GM12878 (cell line): ENCODE data around the gene NFATC2. TPM values are rescaled to one million over a fixed set of nuclear protein-coding genes. Genes with fewer than 3 reads are reported as not detected.

Experiments used
- ATAC-seq: fragments of 200-7000 bp; cut with Tn5 transposase; 3 replicates; pipeline ENCODE4 v1.9.1; 2020; ENCODE audit warnings: mild to moderate bottlenecking, moderate library complexity
- BruUV-seq: library from RNA; stranded (reverse); fragments of 400-500 nt; replicated peaks from 2 replicates; lab custom pipeline; 2021; lab: Mats Ljungman, UMichigan
- CTCF ChIA-PET: fragments of 300-600 bp; sonication (Branson Sonifier 250); formaldehyde crosslinking; extraction: SDS; loops from one replicate; lab custom pipeline; 2021; ENCODE audit warnings: inconsistent platforms; lab: Yijun Ruan, JAX
- POLR2A ChIA-PET: fragments of 350-600 bp; formaldehyde crosslinking; extraction: SDS; loops from one replicate; lab custom pipeline; 2021; ENCODE audit warnings: inconsistent platforms; lab: Charles Lee
- RAD21 ChIA-PET: fragments of 300-600 bp; sonication (Branson Sonifier 250); formaldehyde crosslinking; loops from one replicate; lab custom pipeline; 2023; ENCODE audit warnings: antibody characterized with exemption; ENCODE audit not compliant: unreplicated experiment; lab: Charles Lee
- SMC1A ChIA-PET: fragments of 300-600 bp; sonication (Branson Sonifier 250); formaldehyde crosslinking; loops from one replicate; lab custom pipeline; 2023; ENCODE audit not compliant: unreplicated experiment, uncharacterized antibody; lab: Charles Lee
- DNase-seq: peaks from one replicate; pipeline ENCODE4 v3.0.0-alpha.2; 2011; ENCODE audit warnings: low read depth, low spot score
- FAIRE-seq: peaks from 3 replicates; lab custom pipeline; 2011; peaks lifted over from hg19 to GRCh38; lab: Jason Lieb, UNC
- H2AFZ ChIP-seq: 2 replicates; pipeline ENCODE4 v1.6.0; 2011; ENCODE audit warnings: low read depth, low read length, control low read depth; ENCODE audit not compliant: control insufficient read depth
- H3K27ac ChIP-seq: 2 replicates; pipeline ENCODE4 v1.5.1; 2011; ENCODE audit warnings: control low read depth; ENCODE audit not compliant: control insufficient read depth, insufficient read depth
- H3K27me3 ChIP-seq, 2 experiments: replicated peaks in 1 of 2; 2 replicates each; pipeline versions ENCODE4 v1.6.0 to v1.6.1; 2011; ENCODE audit warnings: low read length in 1 of 2; ENCODE audit not compliant: control insufficient read depth in 2 of 2, insufficient read depth in 2 of 2
- H3K36me3 ChIP-seq, 2 experiments: 2 replicates each; pipeline ENCODE4 v1.5.1; 2011; ENCODE audit warnings: low read length in 1 of 2; ENCODE audit not compliant: control insufficient read depth in 2 of 2, insufficient read depth in 2 of 2
- H3K4me1 ChIP-seq: 2 replicates; pipeline ENCODE4 v1.6.1; 2011; ENCODE audit warnings: mild to moderate bottlenecking, low read length, moderate library complexity, mixed read lengths; ENCODE audit not compliant: control insufficient read depth, insufficient read depth
- H3K4me2 ChIP-seq: 2 replicates; pipeline ENCODE4 v1.6.0; 2011; ENCODE audit warnings: control low read depth; ENCODE audit not compliant: control insufficient read depth, insufficient read depth
- H3K4me3 ChIP-seq: fragments of 200-600 bp; sonication (generic); 2 replicates; pipeline ENCODE4 v1.5.1; 2016
- H3K79me2 ChIP-seq: 2 replicates; pipeline ENCODE4 v1.6.0; 2011; ENCODE audit warnings: low read length; ENCODE audit not compliant: control insufficient read depth, insufficient read depth
- H3K9ac ChIP-seq: 2 replicates; pipeline ENCODE4 v1.8.0; 2011; ENCODE audit warnings: low read length, control low read depth, mixed read lengths; ENCODE audit not compliant: control insufficient read depth, insufficient read depth
- H3K9me3 ChIP-seq: replicated peaks from 3 replicates; pipeline ENCODE4 v1.5.1; 2011; ENCODE audit warnings: mild to moderate bottlenecking, low read length; ENCODE audit not compliant: control insufficient read depth, insufficient read depth
- H4K20me1 ChIP-seq: 2 replicates; pipeline ENCODE4 v1.6.0; 2011; ENCODE audit not compliant: control insufficient read depth, insufficient read depth
- BRCA1 ChIP-seq: IDR thresholded peaks from 2 replicates; pipeline ENCODE4 v1.6.1; 2011; ENCODE audit warnings: low read depth, low read length, improper control_type of control experiment
- EGR1 ChIP-seq, 2 experiments: IDR thresholded peaks; 1 replicate in 1 of 2; 2 replicates in 1 of 2; pipeline ENCODE4 v1.6.1; 2011 to 2012; ENCODE audit warnings: low read depth in 2 of 2, low read length in 2 of 2, borderline replicate concordance in 1 of 2, mild to moderate bottlenecking in 1 of 2, moderate library complexity in 1 of 2
- GABPA ChIP-seq: IDR thresholded peaks from 2 replicates; pipeline ENCODE4 v1.6.1; 2014; ENCODE audit warnings: antibody characterized with exemption, low read depth, mild to moderate bottlenecking, inconsistent platforms
- HDGF ChIP-seq: fragments of 450-650 bp; IDR thresholded peaks from 2 replicates; pipeline ENCODE4 v1.6.1; 2016; ENCODE audit warnings: antibody characterized with exemption
- IRF5 ChIP-seq: fragments of 450-650 bp; IDR thresholded peaks from 2 replicates; pipeline ENCODE4 v1.6.1; 2017; ENCODE audit warnings: borderline replicate concordance
- POLR2A ChIP-seq: IDR thresholded peaks from 2 replicates; pipeline ENCODE4 v1.6.1; 2011; ENCODE audit warnings: low read depth, mild to moderate bottlenecking, low read length
- TARDBP ChIP-seq: IDR thresholded peaks from 2 replicates; pipeline ENCODE4 v1.6.1; 2016; ENCODE audit warnings: borderline replicate concordance
- ZNF207 ChIP-seq: fragments of 450-650 bp; IDR thresholded peaks from 2 replicates; pipeline ENCODE4 v1.6.1; 2014; ENCODE audit warnings: antibody characterized with exemption, mild to moderate bottlenecking, borderline replicate concordance
- WGBS: methylation state at CpG from one replicate; pipeline ENCODE4 v1.1.6; 2016; ENCODE audit warnings: low lambda C conversion rate; ENCODE audit not compliant: insufficient replicate concordance, insufficient coverage; ENCODE audit errors: missing lambda C conversion rate; 5-methylcytosine and 5-hydroxymethylcytosine counted together
- in situ Hi-C: fragments of 300-500 bp; cut with MboI; formaldehyde crosslinking; loops from 9 replicates; pipeline ENCODE4 v1.14.3; 2018; ENCODE audit warnings: mixed read lengths
- intact Hi-C: fragments of 100-400 bp; cut with micrococcal nuclease; formaldehyde crosslinking; loops from one replicate; pipeline ENCODE4 v1.14.2; 2022; ENCODE audit not compliant: unreplicated experiment
- polyA plus RNA-seq, 11 experiments: library from polyadenylated mRNA; depleted of rRNA in 4 of 11; unstranded in 6 of 11; stranded (reverse) in 5 of 11; fragments of >200 nt; fragmentation: Nextera tagmentation in 4 of 11; fragmentation: Illumina TruSeq in 1 of 11; extraction: Ambion mirVana in 4 of 11; extraction: Trizol in 1 of 11; gene quantifications; 1 replicate in 1 of 11; 2 replicates in 10 of 11; pipeline versions ENCODE4 v1.2.1 to v1.2.3, GENCODE V29; 2011 to 2016; ENCODE audit warnings: inconsistent platforms in 2 of 11, missing spikeins in 2 of 11, low read depth in 1 of 11
- total RNA-seq, 4 experiments: library from RNA; depleted of rRNA in 3 of 4; stranded (reverse); fragments of >200 nt in 3 of 4; fragmentation: Illumina TruSeq in 1 of 4; extraction: Trizol in 1 of 4; gene quantifications; 2 replicates each; pipeline versions ENCODE4 v1.2.1 to v1.2.3, GENCODE V29; 2013 to 2021

NFATC2 gene
- total and polyA plus RNA-seq, 10 of the 15 experiments (the other 5 are each of a cell fraction or from before 2014, with no cell fraction given), result 3.3 to 20.0 (median 7.3) TPM

DNA sequence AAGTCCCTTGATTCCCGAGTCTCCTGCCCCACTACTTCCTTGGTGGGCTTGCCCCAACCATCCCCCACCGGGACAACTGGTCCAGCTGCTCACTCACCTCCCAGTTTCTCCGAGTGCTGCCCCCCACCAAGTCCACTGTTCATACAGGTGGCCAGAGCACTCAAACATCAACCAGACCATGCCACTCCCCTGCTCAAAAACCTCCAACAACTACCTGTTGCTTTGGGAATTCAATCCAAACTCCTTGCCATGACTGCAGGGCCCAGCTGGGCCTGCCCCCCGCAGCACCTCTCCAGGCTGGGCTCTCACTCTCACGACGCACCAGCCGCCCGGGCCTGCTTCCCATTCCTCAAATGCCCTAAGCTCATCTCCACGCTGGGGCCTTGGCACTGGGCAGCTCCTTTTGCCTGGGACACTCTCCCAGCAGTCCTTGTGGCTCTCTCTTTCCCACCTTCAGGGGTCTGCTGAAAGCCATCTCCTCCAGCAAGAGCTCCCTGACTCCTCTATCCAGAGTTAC lies 97.5 kb downstream of the NFATC2 start:
- RAD21 ChIA-PET, result no interaction called here
- SMC1A ChIA-PET, result no interaction called here
- WGBS, result 59% methylated on average over 9 of the region's 9 CpGs
- Histone ChIP-seq H3K4me1 (peaks cover 10% of the 10 kb centered on the region), H3K9me3 (no peaks in the 10 kb centered on the region), H3K9ac (no peak overlapping the region), H4K20me1 (no peaks in the 10 kb centered on the region), H3K4me3 (no peak overlapping the region), H3K27ac (no peak overlapping the region), H3K36me3 (peaks cover 5 to 17% of the 10 kb centered on the region in 2 experiments), H2AFZ (no peak overlapping the region), H3K27me3 (no peaks in the 10 kb centered on the region), H3K79me2 (no peaks in the 10 kb centered on the region), H3K4me2 (no peak overlapping the region)
- intact Hi-C loops (no loop called here), in situ Hi-C loops (no loop called here)
- BruUV-seq, result no TSS peak
- FAIRE-seq (no peak), DNase-seq (no peak), ATAC-seq (no peak)
- no peak for TF ChIP-seq EGR1 (IDR thresholded peaks at IDR 0.05; ENCODE audit: borderline replicate concordance in 1 of 2, low read depth in 2 of 2, low read length in 2 of 2)
- no peak for TF ChIP-seq HDGF
- TF ChIP-seq TARDBP, result no peak
- no peak for TF ChIP-seq ZNF207
- no peak for TF ChIP-seq POLR2A
- TF ChIP-seq BRCA1, result no peak
- no peak for TF ChIP-seq IRF5
- TF ChIP-seq GABPA, result no peak
- POLR2A ChIA-PET, result no interaction called here
- CTCF ChIA-PET, result interaction anchor here (1.0 kb wide), 1 partner anchor 59 kb away, joined by 3 read pairs; no protein-coding TSS in a partner anchor
